IPS-18c (cell line): ENCODE results near the gene FPR1.

ENCODE experiments used
- H3K4me3 ChIP-seq: 2 replicates; pipeline ENCODE4 v1.7.0; 2013; ENCODE audit warnings: low read depth, mild to moderate bottlenecking, low read length, moderate library complexity; ENCODE audit not compliant: insufficient read depth
- H3K9me3 ChIP-seq: one replicate; pipeline ENCODE4 v1.6.1; 2013; ENCODE audit warnings: mild to moderate bottlenecking, low read length, moderate library complexity; ENCODE audit not compliant: control insufficient read depth, insufficient read depth

FPR1 gene

DNA sequence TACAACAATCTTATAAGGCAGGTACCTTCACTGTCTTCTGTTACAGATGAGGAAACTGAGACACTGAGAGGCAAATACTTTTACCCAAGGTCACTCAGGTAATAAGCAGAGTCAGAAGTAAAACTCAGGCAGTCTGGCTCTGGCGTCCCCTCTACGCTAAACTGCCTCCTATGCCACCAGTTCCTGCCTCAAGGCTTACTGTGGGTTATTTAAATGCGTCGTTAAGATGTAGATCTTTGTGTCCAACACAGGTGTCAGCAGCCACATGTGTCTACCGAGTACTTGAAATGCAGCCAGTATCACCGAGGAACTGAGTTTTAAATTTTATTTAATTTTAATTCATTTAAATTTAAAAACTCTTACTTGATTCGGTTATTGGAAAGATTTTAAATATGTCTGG lies 29.8 kb downstream of the FPR1 start:
- H3K9me3 ChIP-seq: no peaks in the 10 kb centered on the region

DNA sequence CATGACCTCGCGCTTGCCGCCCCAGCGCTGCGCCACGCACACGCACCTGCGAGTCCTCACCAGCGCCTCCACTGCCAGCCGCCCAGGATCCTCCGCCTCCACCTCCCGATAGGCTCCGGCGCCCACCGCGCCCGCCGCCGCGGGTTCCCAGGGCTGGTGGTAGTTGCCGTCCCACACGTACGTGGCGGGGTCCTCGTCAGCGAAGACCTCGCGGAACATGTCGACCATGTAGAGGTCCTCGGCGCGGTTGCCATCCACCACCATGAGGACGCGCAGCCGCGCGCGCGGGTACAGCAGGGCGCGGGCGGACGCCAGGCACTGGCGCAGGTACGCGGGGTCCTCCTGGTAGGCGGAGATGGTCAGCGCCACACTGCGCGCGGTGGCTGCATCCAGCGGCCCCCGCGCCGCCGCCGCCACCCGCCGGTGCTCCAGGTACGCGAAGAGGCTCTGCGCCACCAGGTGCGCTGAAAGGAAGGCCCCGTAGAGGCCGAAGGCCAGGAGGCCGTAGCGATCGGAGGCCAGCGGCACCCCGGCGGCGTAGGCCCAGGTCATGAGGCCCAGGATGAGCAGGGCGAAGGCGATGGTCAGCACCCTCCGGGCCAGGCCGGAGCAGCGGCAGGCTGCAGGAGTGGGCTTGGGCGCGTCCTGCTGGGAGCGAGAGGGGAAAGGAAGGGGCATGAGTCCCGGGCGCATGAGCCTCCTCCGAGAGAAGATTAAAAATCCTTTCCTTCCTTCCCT lies 32.3 kb downstream of the FPR1 start:
- H3K4me3 ChIP-seq: peak overlapping the region; percentile 58
- no peaks in the 10 kb centered on the region for H3K9me3 ChIP-seq

More for the DNA sequence above, 29.8 kb downstream of the FPR1 start:
- no peak overlapping the region for H3K4me3 ChIP-seq

DNA sequence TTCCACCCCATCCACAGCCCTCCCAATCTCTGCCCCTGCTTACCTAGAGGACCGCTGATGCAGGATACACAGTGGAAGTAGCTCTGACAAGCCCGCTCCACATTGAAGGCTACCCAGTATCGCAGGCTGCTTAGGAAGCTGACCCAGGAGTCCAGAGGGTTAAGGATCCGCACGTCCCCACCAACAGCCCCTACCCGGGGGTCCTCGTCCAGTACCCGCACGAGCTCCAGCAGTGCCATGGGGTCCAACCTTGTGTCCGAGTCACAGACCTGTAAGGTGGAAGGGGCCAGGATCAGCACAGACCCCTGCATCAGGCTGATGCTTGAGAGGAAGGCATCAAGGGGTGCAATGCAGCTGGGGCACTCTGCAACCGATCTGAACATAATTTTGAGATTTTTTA lies 34.8 kb downstream of the FPR1 start:
- H3K4me3 ChIP-seq: no peak overlapping the region
- no peaks in the 10 kb centered on the region for H3K9me3 ChIP-seq

- Histone ChIP-seq H3K9me3 (no peaks in the 10 kb centered on the region), H3K4me3 (no peak overlapping the region)
Measured at GRCh38 chr19:51715850-51716249, 35.8 kb downstream of the FPR1 start.

DNA sequence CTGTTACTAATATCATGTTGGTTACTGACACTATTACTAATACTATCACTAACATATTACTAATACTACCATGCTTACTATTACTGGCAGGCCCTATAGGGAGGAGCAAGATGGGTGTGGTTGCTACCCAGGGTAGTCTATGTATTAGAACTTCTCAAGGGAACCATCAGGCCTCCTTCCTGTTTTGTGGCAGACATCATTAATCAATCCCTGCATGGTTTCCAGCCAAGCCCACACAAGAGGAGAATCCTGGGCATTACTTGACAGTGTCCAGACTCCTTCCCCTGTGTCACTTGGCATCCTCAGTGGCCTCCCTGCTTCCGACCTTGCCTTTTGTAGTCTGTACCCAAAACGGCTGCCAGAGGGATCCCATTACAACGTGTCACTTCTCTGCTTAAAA lies 36.8 kb downstream of the FPR1 start:
- Histone ChIP-seq H3K9me3 (no peaks in the 10 kb centered on the region), H3K4me3 (no peak overlapping the region)

DNA sequence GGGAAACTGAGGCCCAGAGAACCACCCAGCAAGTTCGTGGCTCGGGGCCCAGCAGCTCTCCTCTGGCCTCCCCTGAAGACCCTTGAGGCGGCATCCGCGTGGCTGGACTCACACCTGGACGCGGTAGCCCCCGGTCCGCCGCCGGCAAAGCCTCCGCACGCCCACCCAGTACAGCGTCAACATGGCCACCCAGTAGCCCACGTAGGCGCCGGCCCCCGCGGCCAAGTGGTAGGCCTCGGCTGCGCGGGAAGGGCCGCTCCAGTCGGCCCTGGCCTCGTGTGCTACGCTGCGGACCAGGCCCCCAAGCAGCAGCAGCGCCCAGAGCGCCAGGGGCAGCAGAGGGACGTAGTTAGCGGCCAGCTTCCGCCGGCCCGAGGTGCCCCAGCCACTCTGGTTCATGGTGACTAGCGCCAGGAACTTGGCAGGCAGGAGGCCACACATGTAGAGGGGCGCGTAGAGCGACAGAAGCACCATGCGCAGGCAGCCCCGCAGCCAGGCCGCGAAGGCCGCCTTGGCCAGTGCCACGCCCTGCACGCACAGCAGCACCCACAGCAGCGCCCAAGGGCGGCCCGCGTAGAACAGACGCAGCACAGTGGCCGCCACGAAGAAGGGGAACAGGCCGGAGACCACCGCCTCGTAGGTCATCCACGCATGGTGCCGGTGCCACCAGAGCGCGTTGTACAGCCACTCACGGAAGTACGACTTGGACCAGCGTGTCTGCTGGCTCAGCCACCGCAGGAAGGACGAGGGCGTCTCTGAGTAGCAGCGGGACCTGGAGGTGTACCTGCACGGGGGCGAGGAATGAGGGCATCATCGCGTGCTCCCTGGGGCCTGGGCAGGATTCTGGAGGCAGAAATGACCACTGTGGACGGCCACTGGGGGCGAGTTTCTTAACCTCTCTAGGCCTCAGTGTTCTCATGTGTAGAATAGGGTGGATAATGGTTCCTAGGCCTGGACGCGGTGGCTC lies 38.1 kb downstream of the FPR1 start:
- Histone ChIP-seq H3K4me3 (no peak overlapping the region), H3K9me3 (no peaks in the 10 kb centered on the region)

DNA sequence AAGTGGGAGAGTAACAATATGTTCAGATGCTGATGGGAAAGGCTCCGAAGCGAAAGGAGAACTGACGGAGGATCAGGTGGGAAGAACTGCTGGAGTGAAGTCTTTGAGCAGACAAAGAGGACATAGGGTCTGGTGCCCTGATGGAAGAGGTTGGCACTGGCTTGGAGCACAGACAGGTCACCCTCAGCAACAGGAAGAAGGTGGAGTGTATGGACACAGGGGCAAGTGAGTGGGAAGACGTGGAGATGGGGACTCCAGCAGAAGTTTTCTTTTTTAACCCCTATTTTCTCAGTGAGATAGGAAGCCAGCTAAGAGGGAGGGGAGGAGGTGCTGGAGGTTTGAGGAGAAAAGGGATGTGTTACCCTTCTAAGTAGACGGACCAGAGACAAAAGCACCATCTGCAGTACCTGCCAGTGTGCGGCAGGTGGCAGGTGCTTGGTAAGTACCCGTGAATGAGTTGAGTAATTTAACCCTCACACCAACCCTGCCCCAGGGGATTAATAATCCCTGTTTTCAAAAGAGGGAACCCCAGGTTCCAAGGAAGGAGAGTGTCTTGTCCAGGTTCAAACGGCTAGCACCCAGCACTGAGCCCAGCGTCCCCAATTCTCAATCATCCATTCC lies 39.1 kb downstream of the FPR1 start:
- H3K9me3 ChIP-seq: no peaks in the 10 kb centered on the region
- no peak overlapping the region for H3K4me3 ChIP-seq

DNA sequence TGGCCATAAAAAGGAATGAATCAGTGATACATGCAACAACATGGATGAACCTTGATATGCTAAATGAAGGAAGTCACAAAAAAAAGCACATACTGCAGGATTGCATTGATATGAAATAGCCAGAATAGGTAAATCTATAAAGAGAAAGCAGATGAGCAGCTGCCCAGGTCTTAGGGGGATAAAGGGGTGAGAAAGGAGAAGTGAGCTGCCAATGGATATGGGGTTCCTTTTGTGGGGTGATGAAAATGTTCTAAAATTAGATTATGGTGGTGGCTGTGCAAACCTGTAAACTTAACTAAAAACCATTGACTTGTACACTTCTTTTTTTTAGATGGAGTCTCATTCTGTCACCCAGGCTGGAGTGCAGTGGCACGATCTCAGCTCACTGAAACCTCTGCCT lies 40.0 kb downstream of the FPR1 start:
- no peak overlapping the region for H3K4me3 ChIP-seq
- no peaks in the 10 kb centered on the region for H3K9me3 ChIP-seq

DNA sequence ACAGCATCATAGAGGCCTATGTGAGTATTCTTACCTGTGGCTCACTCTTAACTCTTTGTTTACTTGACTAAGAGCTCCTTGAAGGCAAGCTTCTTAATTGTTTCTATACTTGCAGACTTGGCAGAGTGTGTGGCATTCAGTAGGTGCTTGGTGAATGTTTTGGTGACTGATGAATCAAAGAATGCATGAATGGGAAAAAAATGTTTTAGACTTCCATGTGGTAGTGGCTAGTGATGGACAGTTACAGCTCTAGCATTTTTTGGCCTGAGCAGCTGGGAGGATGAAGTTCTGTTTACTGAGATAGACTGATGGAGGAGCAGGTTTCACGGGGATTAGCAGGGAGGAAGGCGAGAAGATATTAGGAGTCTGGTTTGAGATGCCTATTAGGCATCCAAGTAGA lies 41.5 kb downstream of the FPR1 start:
- Histone ChIP-seq H3K9me3 (no peaks in the 10 kb centered on the region), H3K4me3 (no peak overlapping the region)

DNA sequence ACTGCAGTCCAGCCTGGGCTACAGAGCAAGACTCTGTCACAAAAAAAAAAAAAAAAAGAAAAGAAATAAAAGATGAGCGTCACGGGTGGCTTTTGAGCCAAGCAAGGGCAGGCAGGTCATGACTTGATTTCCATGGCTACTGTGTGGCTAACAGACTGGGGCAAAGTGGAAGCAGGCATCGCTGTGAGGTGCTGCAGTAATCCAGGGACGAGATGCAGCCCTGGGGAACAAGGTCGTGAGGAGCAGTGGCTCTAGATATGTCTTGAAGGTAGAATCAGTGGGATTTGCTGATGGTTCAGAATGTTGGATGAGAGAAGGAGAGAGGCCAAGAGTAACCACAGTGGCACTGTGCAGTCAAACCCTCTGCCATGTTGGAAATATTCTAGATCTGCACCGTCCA lies 42.1 kb downstream of the FPR1 start:
- H3K9me3 ChIP-seq: no peaks in the 10 kb centered on the region
- no peak overlapping the region for H3K4me3 ChIP-seq

GRCh38 chr19:51708811-51709210 lies 42.9 kb downstream of the FPR1 start:
- no peaks in the 10 kb centered on the region for H3K9me3 ChIP-seq
- H3K4me3 ChIP-seq: no peak overlapping the region

DNA sequence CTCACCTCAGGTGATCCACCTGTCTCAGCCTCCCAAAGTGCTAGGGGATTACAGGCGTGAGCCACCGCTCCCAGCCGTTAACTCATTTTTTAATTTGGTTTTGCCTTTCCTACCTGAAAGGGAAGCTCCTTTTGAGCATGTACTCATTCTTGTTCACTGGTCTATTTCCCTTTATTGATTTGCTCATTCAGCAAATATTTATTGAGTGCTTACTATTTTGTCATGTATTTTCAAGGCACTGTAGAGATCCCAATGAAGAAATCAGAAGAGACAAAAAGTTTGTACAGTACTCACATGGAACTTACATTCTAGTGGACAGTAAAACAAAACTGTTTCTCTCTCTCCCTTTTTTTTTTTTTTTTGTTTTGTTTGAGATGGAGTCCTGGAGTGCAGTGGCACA lies 44.8 kb downstream of the FPR1 start:
- Histone ChIP-seq H3K9me3 (no peaks in the 10 kb centered on the region), H3K4me3 (no peak overlapping the region)

DNA sequence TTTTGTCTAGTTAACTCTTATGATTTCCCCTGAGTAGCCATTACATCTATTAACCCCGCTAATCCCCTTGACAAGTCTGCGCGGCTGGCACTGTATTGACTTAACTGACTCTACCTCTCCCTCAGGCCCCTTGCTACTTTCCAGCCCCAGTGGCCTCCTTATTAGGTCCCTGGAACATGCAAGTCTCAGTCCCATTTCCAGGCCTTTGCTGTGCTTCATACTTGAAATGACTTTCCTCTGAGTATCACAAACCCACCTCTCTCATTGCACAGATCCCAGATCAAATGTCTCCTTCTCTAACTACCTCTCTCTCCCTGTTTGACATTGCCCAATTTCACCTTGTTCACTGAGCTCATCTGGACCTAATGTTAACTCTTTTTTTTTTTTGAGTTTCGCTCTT lies 45.4 kb downstream of the FPR1 start:
- H3K4me3 ChIP-seq: no peak overlapping the region
- no peaks in the 10 kb centered on the region for H3K9me3 ChIP-seq

GRCh38 chr19:51704626-51705025 lies 47.1 kb downstream of the FPR1 start:
- Histone ChIP-seq H3K4me3 (peak overlapping the region; percentile 60), H3K9me3 (no peaks in the 10 kb centered on the region)

- Histone ChIP-seq H3K4me3 (peak overlapping the region; percentile 60), H3K9me3 (no peaks in the 10 kb centered on the region)
Measured at GRCh38 chr19:51703575-51704515, 47.8 kb downstream of the FPR1 start.

DNA sequence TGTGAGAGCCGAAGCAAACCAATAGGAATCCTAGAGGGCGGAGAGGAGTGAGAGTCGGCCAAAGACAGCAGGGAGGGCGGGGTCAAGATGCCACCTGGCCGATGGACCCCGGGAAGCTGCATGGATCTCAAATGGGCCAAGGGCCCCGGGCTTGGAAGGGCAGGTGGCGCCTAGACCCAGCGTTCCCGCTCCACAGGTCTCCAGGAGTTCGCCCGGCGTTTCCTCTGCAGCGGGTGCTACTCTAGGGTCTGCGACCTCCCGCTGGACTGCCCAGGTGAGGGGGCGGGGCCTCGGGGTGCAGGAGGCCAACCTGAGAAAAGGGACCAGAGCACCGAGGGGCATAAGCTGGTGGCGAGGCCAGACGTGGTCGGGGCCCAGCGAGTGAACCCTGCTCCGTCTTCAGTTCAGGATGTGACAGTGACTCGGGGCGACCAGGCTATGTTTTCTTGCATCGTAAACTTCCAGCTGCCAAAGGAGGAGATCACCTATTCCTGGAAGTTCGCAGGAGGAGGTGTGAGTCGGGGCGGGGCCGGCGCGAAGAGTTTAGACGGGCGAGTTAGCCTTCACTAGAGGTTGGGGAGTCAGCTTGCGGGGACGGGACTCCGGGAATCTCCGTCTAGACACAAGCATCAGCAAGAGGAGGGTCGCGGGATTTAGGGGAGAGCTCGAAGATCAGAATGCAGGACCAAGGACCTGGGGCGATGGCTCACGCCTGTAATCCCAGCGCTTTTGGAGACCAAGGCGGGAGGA lies 48.7 kb downstream of the FPR1 start:
- Histone ChIP-seq H3K9me3 (no peaks in the 10 kb centered on the region), H3K4me3 (peak overlapping the region; percentile 60)
